OCI-LY3 (cell line): ENCODE measurements around the gene CAB39.

Experiments used
- EZH2phosphoT487 ChIP-seq: fragments of 200-600 bp; shearing (Covaris generic); IDR thresholded peaks from 2 replicates; pipeline ENCODE4 v1.6.1; 2018; ENCODE audit warnings: antibody characterized with exemption, mixed run types, low read depth
- TF ChIP-seq, protein P1 (sequence below): fragments of 200-600, 300-600 bp; sonication (generic); IDR thresholded peaks from 2 replicates; pipeline ENCODE4 v1.5.1; 2014; ENCODE audit warnings: antibody characterized with exemption, low read length, low read depth

- no peak for TF ChIP-seq EZH2phosphoT487
- TF ChIP-seq, protein P1, sequence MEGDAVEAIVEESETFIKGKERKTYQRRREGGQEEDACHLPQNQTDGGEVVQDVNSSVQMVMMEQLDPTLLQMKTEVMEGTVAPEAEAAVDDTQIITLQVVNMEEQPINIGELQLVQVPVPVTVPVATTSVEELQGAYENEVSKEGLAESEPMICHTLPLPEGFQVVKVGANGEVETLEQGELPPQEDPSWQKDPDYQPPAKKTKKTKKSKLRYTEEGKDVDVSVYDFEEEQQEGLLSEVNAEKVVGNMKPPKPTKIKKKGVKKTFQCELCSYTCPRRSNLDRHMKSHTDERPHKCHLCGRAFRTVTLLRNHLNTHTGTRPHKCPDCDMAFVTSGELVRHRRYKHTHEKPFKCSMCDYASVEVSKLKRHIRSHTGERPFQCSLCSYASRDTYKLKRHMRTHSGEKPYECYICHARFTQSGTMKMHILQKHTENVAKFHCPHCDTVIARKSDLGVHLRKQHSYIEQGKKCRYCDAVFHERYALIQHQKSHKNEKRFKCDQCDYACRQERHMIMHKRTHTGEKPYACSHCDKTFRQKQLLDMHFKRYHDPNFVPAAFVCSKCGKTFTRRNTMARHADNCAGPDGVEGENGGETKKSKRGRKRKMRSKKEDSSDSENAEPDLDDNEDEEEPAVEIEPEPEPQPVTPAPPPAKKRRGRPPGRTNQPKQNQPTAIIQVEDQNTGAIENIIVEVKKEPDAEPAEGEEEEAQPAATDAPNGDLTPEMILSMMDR: peak; percentile 19; the same call in 1 of the 2 replicates
Measured at GRCh38 chr2:230866756-230867523, 154.3 kb downstream of the CAB39 start.
